Neural cell (in vitro differentiated cells): Measurements from ENCODE around the gene GRIA1.

ENCODE experiments used
- EP300 ChIP-seq: fragments of 450-650 bp; conservative IDR thresholded peaks from 2 replicates; pipeline ENCODE4 v1.6.1; 2014; ENCODE audit warnings: antibody characterized with exemption, mild to moderate bottlenecking, moderate library complexity; ENCODE audit not compliant: poor library complexity, severe bottlenecking
- EZH2 ChIP-seq: fragments of 200-600, 300-800 bp; shearing (Covaris generic), sonication (generic); IDR thresholded peaks from 2 replicates; pipeline ENCODE4 v1.6.1; 2014; ENCODE audit warnings: antibody characterized with exemption, low read length, borderline replicate concordance, mild to moderate bottlenecking; ENCODE audit not compliant: insufficient read depth, poor library complexity, severe bottlenecking
- MXI1 ChIP-seq: fragments of 450-650 bp; conservative IDR thresholded peaks from 2 replicates; pipeline ENCODE4 v1.6.1; 2014; ENCODE audit warnings: antibody characterized with exemption, mild to moderate bottlenecking; ENCODE audit not compliant: poor library complexity, severe bottlenecking
- POLR2AphosphoS5 ChIP-seq: IDR thresholded peaks from 2 replicates; pipeline ENCODE4 v1.6.1; 2012
- RAD21 ChIP-seq: fragments of 450-650 bp; conservative IDR thresholded peaks from 2 replicates; pipeline ENCODE4 v1.6.1; 2014; ENCODE audit warnings: antibody characterized with exemption, mild to moderate bottlenecking, moderate library complexity
- TF ChIP-seq, protein P1 (sequence below): fragments of 450-650 bp; IDR thresholded peaks from 2 replicates; pipeline ENCODE4 v1.5.1; 2014; ENCODE audit warnings: antibody characterized with exemption, mild to moderate bottlenecking, moderate library complexity; ENCODE audit not compliant: poor library complexity, severe bottlenecking

DNA sequence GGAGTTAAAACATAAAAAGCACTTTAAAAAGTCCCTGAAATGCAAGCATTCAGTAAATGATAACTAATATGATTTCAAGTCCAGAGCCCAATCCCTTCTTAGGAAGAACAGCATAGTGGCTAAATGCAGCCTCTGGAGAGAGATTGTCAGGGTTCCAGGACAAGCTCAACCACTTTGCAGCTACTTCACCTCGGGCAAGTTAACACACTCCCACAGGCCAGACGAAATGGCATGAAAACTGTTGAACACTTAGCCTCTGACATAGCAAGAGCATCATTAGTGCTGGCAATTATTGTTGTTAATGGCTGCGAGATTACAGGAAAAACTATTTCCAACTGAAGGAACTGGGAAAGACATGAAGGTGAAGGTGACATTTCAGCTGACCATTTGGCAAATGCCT is 205.8 kb downstream of the GRIA1 start:
- no peak for TF ChIP-seq MXI1
- TF ChIP-seq, protein P1, sequence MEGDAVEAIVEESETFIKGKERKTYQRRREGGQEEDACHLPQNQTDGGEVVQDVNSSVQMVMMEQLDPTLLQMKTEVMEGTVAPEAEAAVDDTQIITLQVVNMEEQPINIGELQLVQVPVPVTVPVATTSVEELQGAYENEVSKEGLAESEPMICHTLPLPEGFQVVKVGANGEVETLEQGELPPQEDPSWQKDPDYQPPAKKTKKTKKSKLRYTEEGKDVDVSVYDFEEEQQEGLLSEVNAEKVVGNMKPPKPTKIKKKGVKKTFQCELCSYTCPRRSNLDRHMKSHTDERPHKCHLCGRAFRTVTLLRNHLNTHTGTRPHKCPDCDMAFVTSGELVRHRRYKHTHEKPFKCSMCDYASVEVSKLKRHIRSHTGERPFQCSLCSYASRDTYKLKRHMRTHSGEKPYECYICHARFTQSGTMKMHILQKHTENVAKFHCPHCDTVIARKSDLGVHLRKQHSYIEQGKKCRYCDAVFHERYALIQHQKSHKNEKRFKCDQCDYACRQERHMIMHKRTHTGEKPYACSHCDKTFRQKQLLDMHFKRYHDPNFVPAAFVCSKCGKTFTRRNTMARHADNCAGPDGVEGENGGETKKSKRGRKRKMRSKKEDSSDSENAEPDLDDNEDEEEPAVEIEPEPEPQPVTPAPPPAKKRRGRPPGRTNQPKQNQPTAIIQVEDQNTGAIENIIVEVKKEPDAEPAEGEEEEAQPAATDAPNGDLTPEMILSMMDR: no peak
- no peak for TF ChIP-seq EZH2
- TF ChIP-seq RAD21: no peak
- no peak for TF ChIP-seq EP300
- TF ChIP-seq POLR2AphosphoS5: no peak
